ENCODE data around the gene FAM24A.

- TF ChIP-seq CTCF (IDR thresholded peaks at IDR 0.05) (no peak), POLR2A (IDR thresholded peaks at IDR 0.05) (no peak)
These were observed 20.9 kb downstream of the FAM24A start for GRCh38 chr10:122931088-122931906.

Measured in Peyer's patch (tissue), 4 donors.